ENCODE measurements around the gene WARS2. TPM values are rescaled to one million over a fixed set of nuclear protein-coding genes. Genes with fewer than 3 reads are reported as not detected.

The WARS2 gene
- total RNA-seq, 1 experiment from 2014 or later: 10.5 TPM

GRCh38 chr1:119048624-119049404, 91.6 kb downstream of the WARS2 start:
- Histone ChIP-seq H3K27me3 (ENCODE audit: insufficient read depth, low read length) (no peaks in the 10 kb centered on the region), H3K4me1 (ENCODE audit: control insufficient read depth in 1 of 2, insufficient read depth in 2 of 2, low read length in 2 of 2) (no peaks in the 10 kb centered on the region), H3K9me2 (ENCODE audit: insufficient read depth) (no peaks in the 10 kb centered on the region), H3K9ac (ENCODE audit: low read length) (no peak overlapping the region), H4K20me1 (ENCODE audit: insufficient read depth) (no peaks in the 10 kb centered on the region), H2AFZ (ENCODE audit: low read depth, low read length, poor library complexity, severe bottlenecking) (no peak overlapping the region), H3K27ac (ENCODE audit: low read depth, low read length) (no peak overlapping the region), H3K36me3 (ENCODE audit: control insufficient read depth in 1 of 2, insufficient read depth in 2 of 2, low read length in 2 of 2) (no peaks in the 10 kb centered on the region), H3K9me3 (ENCODE audit: control insufficient read depth in 1 of 2, insufficient read depth in 1 of 2, low read depth in 1 of 2, low read length in 2 of 2) (no peaks in the 10 kb centered on the region), H3K4me2 (ENCODE audit: low read length) (no peak overlapping the region), H3K79me2 (ENCODE audit: insufficient read depth, low read length) (no peaks in the 10 kb centered on the region), H3K4me3 (replicated peaks in 1 of 2; ENCODE audit: low read depth in 1 of 2, low read length in 2 of 2) (no peak overlapping the region)
- intact Hi-C loops (cut with micrococcal nuclease): no loop called here
- ATAC-seq (no peak), DNase-seq (ENCODE audit: low read depth, low spot score) (no peak)
- ChIA-PET POLR2A (no interaction called here), RAD21 (ENCODE audit: low non-redundant PET in 1 of 2, low total read pairs in 2 of 2, uncharacterized antibody in 2 of 2, unreplicated experiment in 2 of 2) (no interaction called here), CTCF (no interaction called here)
- no TSS peak for BruUV-seq (replicated peaks)
- TF ChIP-seq, protein P1, sequence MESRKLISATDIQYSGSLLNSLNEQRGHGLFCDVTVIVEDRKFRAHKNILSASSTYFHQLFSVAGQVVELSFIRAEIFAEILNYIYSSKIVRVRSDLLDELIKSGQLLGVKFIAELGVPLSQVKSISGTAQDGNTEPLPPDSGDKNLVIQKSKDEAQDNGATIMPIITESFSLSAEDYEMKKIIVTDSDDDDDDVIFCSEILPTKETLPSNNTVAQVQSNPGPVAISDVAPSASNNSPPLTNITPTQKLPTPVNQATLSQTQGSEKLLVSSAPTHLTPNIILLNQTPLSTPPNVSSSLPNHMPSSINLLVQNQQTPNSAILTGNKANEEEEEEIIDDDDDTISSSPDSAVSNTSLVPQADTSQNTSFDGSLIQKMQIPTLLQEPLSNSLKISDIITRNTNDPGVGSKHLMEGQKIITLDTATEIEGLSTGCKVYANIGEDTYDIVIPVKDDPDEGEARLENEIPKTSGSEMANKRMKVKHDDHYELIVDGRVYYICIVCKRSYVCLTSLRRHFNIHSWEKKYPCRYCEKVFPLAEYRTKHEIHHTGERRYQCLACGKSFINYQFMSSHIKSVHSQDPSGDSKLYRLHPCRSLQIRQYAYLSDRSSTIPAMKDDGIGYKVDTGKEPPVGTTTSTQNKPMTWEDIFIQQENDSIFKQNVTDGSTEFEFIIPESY (IDR thresholded peaks at IDR 0.05; ENCODE audit: extremely low read depth, insufficient replicate concordance, low read length): no peak
- TF ChIP-seq EZH2phosphoT487 (IDR thresholded peaks at IDR 0.05; ENCODE audit: borderline replicate concordance) (no peak), POLR2A (IDR thresholded peaks at IDR 0.05; ENCODE audit: borderline replicate concordance, extremely low read depth, insufficient read depth, insufficient read length) (no peak)

DNA sequence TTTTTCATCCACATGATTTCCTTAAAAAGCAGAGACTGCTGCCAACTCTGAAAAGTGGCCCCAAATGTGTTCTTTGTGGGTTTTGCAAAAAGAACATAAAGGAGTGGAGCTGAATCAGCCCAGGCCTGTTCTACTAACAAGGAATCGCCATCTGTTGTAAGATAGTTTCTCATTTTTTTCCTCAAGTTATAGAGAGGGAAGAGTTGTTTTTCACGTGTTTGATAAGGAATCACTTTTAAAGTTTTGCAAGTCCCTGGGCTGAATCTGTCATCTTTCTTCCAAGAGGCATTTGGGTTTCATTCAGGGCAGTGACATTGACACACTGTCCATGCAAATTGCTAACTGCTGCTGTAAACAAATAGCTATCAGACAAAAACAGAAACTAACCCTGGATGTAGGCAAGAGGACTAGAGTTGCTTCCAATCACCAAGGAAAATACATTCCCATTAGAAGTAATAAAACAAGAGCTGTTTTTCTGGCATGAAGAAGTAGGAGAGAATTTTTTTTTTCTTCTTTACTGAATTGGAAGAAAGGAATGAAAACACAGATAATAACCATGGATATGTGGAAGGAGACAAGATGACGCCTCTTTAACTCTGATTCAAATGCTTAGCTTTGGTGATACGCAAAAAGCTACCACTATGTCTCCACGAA, 93.5 kb downstream of the WARS2 start:
- H3K4me2 ChIP-seq (ENCODE audit: low read length): no peak overlapping the region
- RAD21 ChIA-PET (ENCODE audit: low non-redundant PET in 1 of 2, low total read pairs in 2 of 2, uncharacterized antibody in 2 of 2, unreplicated experiment in 2 of 2): no interaction called here
- CTCF ChIA-PET: no interaction called here
- H3K9me2 ChIP-seq (ENCODE audit: insufficient read depth): no peaks in the 10 kb centered on the region
- no peak overlapping the region for H2AFZ ChIP-seq (ENCODE audit: low read depth, low read length, poor library complexity, severe bottlenecking)
- H3K9ac ChIP-seq (ENCODE audit: low read length): no peak overlapping the region
- no peak for TF ChIP-seq EZH2phosphoT487 (IDR thresholded peaks at IDR 0.05; ENCODE audit: borderline replicate concordance)
- TF ChIP-seq SIN3A (IDR thresholded peaks at IDR 0.05; ENCODE audit: low read depth): no peak
- no peak for TF ChIP-seq RAD21 (IDR thresholded peaks at IDR 0.05; ENCODE audit: low read depth)
- no peak for TF ChIP-seq SP1 (IDR thresholded peaks at IDR 0.05; ENCODE audit: low read depth)
- TF ChIP-seq, protein P2, sequence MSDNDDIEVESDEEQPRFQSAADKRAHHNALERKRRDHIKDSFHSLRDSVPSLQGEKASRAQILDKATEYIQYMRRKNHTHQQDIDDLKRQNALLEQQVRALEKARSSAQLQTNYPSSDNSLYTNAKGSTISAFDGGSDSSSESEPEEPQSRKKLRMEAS (IDR thresholded peaks at IDR 0.05): no peak
- TF ChIP-seq, protein P3, sequence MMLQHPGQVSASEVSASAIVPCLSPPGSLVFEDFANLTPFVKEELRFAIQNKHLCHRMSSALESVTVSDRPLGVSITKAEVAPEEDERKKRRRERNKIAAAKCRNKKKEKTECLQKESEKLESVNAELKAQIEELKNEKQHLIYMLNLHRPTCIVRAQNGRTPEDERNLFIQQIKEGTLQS (IDR thresholded peaks at IDR 0.05): no peak
- TF ChIP-seq FOSL1 (IDR thresholded peaks at IDR 0.05; ENCODE audit: low read depth): no peak
- no peaks in the 10 kb centered on the region for H3K9me3 ChIP-seq (ENCODE audit: control insufficient read depth in 1 of 2, insufficient read depth in 1 of 2, low read depth in 1 of 2, low read length in 2 of 2)
- H3K4me1 ChIP-seq (ENCODE audit: control insufficient read depth in 1 of 2, insufficient read depth in 2 of 2, low read length in 2 of 2): no peaks in the 10 kb centered on the region
- ATAC-seq (no peak), DNase-seq (ENCODE audit: low read depth, low spot score) (no peak)
- no peaks in the 10 kb centered on the region for H3K27me3 ChIP-seq (ENCODE audit: insufficient read depth, low read length)
- H3K4me3 ChIP-seq (replicated peaks in 1 of 2; ENCODE audit: low read depth in 1 of 2, low read length in 2 of 2): no peak overlapping the region
- no peaks in the 10 kb centered on the region for H3K79me2 ChIP-seq (ENCODE audit: insufficient read depth, low read length)
- POLR2A ChIA-PET: no interaction called here
- intact Hi-C loops (cut with micrococcal nuclease): no loop called here
- BruUV-seq (replicated peaks): no TSS peak
- no peaks in the 10 kb centered on the region for H3K36me3 ChIP-seq (ENCODE audit: control insufficient read depth in 1 of 2, insufficient read depth in 2 of 2, low read length in 2 of 2)
- H3K27ac ChIP-seq (ENCODE audit: low read depth, low read length): no peak overlapping the region
- no peaks in the 10 kb centered on the region for H4K20me1 ChIP-seq (ENCODE audit: insufficient read depth)
